SU-DHL-6 (cell line): ENCODE data around the gene C2CD2.

ENCODE experiments used
- H2AFZ ChIP-seq: fragments of 200-600 bp; sonication (generic); 2 replicates; pipeline ENCODE4 v1.6.1; 2014; ENCODE audit warnings: low read depth, mild to moderate bottlenecking, moderate library complexity, mixed read lengths, antibody characterized with exemption, low read length; ENCODE audit not compliant: severe bottlenecking
- H3F3A ChIP-seq: fragments of 200-600 bp; shearing (Covaris generic); 2 replicates; pipeline ENCODE4 v1.6.0; 2016; ENCODE audit warnings: antibody characterized with exemption, mild to moderate bottlenecking; ENCODE audit not compliant: insufficient read depth
- H3K27ac ChIP-seq: fragments of 200-600 bp; sonication (generic); 2 replicates; pipeline ENCODE4 v1.5.1; 2016; ENCODE audit warnings: low read depth, mild to moderate bottlenecking, low read length, moderate library complexity, mixed read lengths
- H3K27me3 ChIP-seq: fragments of 200-600 bp; sonication (generic), shearing (Covaris generic); 2 replicates; pipeline ENCODE4 v1.6.0; 2014; ENCODE audit warnings: mild to moderate bottlenecking, low read length
- H3K36me3 ChIP-seq: fragments of 200-600 bp; sonication (generic); 2 replicates; pipeline ENCODE4 v1.6.1; 2014; ENCODE audit warnings: mild to moderate bottlenecking, low read length, mixed read lengths
- H3K4me2 ChIP-seq: fragments of 300-600, 200-600 bp; shearing (Covaris generic), sonication (generic); 2 replicates; pipeline ENCODE4 v1.6.0; 2014; ENCODE audit warnings: low read length, low read depth, mild to moderate bottlenecking; ENCODE audit not compliant: poor library complexity, severe bottlenecking
- H3K4me3 ChIP-seq: fragments of 200-600 bp; sonication (generic); 2 replicates; pipeline ENCODE4 v1.5.1; 2014; ENCODE audit warnings: antibody characterized with exemption, low read length, mild to moderate bottlenecking, mixed read lengths; ENCODE audit not compliant: insufficient read depth, poor library complexity, severe bottlenecking
- H3K79me2 ChIP-seq: fragments of 200-600 bp; sonication (generic); 2 replicates; pipeline ENCODE4 v1.6.1; 2014; ENCODE audit warnings: mild to moderate bottlenecking, low read length, moderate library complexity; ENCODE audit not compliant: insufficient read depth
- H3K9ac ChIP-seq: fragments of 200-600 bp; sonication (generic); 2 replicates; pipeline ENCODE4 v1.7.0; 2014; ENCODE audit warnings: mild to moderate bottlenecking, low read length
- H3K9me2 ChIP-seq: fragments of 200-600 bp; sonication (generic); replicated peaks from 2 replicates; pipeline ENCODE4 v1.6.1; 2014; ENCODE audit warnings: low read length; ENCODE audit not compliant: insufficient read depth
- H3K9me3 ChIP-seq: fragments of 200-600 bp; sonication (generic); 2 replicates; pipeline ENCODE4 v1.6.1; 2014; ENCODE audit warnings: low read length, mixed read lengths; ENCODE audit not compliant: insufficient read depth
- H4K20me1 ChIP-seq: fragments of 200-600 bp; sonication (generic); 2 replicates; pipeline ENCODE4 v1.6.1; 2014; ENCODE audit warnings: low read depth, mild to moderate bottlenecking, antibody characterized with exemption, low read length, moderate library complexity, mixed read lengths
- EZH2phosphoT487 ChIP-seq: fragments of 200-600 bp; sonication (generic), shearing (Covaris generic); conservative IDR thresholded peaks from 2 replicates; pipeline ENCODE4 v1.6.1; 2018; ENCODE audit warnings: mild to moderate bottlenecking, antibody characterized with exemption, low read length, moderate library complexity, mixed read lengths
- TF ChIP-seq, protein P1 (sequence below): fragments of 200-600 bp; sonication (generic); IDR thresholded peaks from one replicate; pipeline ENCODE4 v1.5.1; 2017; ENCODE audit warnings: antibody characterized with exemption, mild to moderate bottlenecking, low read length, moderate library complexity; ENCODE audit not compliant: insufficient read depth, poor library complexity, severe bottlenecking

C2CD2 gene

DNA sequence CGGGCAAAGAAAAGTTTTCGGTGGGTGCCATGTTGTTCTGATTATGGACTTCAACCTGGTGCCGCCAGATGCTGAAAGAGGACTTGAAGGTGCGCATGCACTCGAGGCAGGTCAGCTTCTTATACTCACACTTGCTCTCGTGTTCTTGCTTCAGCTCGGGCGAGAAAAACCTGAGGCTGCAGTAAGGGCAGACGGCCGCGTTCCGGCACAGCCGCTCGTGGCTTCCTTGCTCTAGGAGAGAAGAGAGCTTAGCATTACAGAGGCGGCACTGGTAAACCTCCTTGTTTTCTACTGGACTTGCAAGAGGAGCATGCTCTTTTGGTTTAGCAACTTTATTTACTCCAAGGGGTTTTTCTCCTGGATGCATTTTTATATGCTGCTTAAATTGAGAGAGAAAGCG is 37.8 kb upstream of the C2CD2 start:
- H3K9me3 ChIP-seq = peaks cover 10% of the 10 kb centered on the region; the same call in 1 of the 2 replicates
- H3K27me3 ChIP-seq = no peaks in the 10 kb centered on the region
- H3K4me3 ChIP-seq = no peak overlapping the region
- no peaks in the 10 kb centered on the region for H3K79me2 ChIP-seq
- no peaks in the 10 kb centered on the region for H3K9me2 ChIP-seq
- TF ChIP-seq, protein P1, sequence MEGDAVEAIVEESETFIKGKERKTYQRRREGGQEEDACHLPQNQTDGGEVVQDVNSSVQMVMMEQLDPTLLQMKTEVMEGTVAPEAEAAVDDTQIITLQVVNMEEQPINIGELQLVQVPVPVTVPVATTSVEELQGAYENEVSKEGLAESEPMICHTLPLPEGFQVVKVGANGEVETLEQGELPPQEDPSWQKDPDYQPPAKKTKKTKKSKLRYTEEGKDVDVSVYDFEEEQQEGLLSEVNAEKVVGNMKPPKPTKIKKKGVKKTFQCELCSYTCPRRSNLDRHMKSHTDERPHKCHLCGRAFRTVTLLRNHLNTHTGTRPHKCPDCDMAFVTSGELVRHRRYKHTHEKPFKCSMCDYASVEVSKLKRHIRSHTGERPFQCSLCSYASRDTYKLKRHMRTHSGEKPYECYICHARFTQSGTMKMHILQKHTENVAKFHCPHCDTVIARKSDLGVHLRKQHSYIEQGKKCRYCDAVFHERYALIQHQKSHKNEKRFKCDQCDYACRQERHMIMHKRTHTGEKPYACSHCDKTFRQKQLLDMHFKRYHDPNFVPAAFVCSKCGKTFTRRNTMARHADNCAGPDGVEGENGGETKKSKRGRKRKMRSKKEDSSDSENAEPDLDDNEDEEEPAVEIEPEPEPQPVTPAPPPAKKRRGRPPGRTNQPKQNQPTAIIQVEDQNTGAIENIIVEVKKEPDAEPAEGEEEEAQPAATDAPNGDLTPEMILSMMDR = no peak
- TF ChIP-seq EZH2phosphoT487 = no peak
- no peak overlapping the region for H2AFZ ChIP-seq
- H4K20me1 ChIP-seq = no peaks in the 10 kb centered on the region
- H3F3A ChIP-seq = no peaks in the 10 kb centered on the region
- H3K27ac ChIP-seq = no peak overlapping the region
- H3K9ac ChIP-seq = no peak overlapping the region
- H3K4me2 ChIP-seq = no peak overlapping the region
- H3K36me3 ChIP-seq = peaks cover 6% of the 10 kb centered on the region; the same call in 1 of the 2 replicates

DNA sequence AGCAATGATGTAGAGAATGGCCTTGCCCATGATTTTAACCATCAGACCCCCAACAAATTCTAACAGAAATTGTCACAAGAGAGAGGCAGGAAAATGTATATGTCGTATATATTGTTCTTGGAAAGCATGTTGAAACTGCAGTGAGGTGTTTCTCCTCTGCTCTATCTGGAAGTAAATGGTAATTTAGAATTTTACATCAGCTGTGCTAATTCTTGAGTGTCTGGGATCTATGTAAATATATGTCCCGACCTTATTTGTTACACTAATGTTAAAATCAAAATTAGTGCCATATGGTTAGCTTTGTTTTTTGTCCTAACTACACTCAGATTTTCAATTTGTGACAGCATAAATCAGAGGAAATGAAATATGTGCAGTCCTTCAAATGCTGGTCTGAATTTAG is 35.9 kb upstream of the C2CD2 start:
- Histone ChIP-seq H3K4me3 (no peak overlapping the region), H3K36me3 (peaks cover 6% of the 10 kb centered on the region; the same call in 1 of the 2 replicates), H3K27ac (no peak overlapping the region), H3K27me3 (no peaks in the 10 kb centered on the region), H3K9me2 (no peaks in the 10 kb centered on the region), H2AFZ (no peak overlapping the region), H3K9ac (no peak overlapping the region), H3K9me3 (no peaks in the 10 kb centered on the region), H3K79me2 (no peaks in the 10 kb centered on the region), H3F3A (no peaks in the 10 kb centered on the region), H3K4me2 (no peak overlapping the region), H4K20me1 (no peaks in the 10 kb centered on the region)
- TF ChIP-seq, protein P1 = no peak
- no peak for TF ChIP-seq EZH2phosphoT487

DNA sequence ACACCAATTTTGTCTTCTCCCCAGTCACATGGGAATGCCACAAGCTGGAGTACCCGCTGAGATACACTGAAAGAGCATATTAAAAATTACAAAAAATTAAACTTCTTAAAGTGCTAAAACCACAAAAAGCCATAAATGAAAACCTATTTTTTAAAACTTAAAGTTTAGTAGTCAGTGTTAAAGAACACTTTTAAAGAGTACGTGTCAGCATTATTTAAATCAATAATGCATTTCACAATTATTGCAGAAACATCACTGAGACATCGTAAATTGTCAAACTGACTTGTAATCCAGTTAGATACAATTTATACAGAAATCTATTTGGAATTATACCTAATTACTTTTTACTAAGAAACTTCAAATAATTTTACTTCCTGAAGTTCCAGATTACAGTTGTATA is 33.5 kb upstream of the C2CD2 start:
- Histone ChIP-seq H3K27me3 (no peaks in the 10 kb centered on the region), H3F3A (no peaks in the 10 kb centered on the region), H3K9me3 (no peaks in the 10 kb centered on the region), H3K27ac (no peak overlapping the region), H3K4me2 (no peak overlapping the region), H2AFZ (no peak overlapping the region), H4K20me1 (no peaks in the 10 kb centered on the region), H3K79me2 (no peaks in the 10 kb centered on the region), H3K36me3 (no peaks in the 10 kb centered on the region), H3K4me3 (no peak overlapping the region), H3K9me2 (no peaks in the 10 kb centered on the region), H3K9ac (no peak overlapping the region)
- TF ChIP-seq, protein P1 = no peak
- no peak for TF ChIP-seq EZH2phosphoT487
